ENCODE results near the gene IMMP2L.
"Not testable (repeated sequence)": the region's sequence is repeated elsewhere in the genome, so short reads cannot be mapped to it uniquely, and the experiment has no call there.

The IMMP2L gene

GRCh38 chr7:111511845-111512244 is 50.4 kb downstream of the IMMP2L start:
- no peak for ATAC-seq (replicated peaks)
- DNase-seq = no peak
- Mint-ChIP-seq H3K4me1 (ENCODE audit: low read depth in 2 of 2) (peaks cover 7% of the 10 kb centered on the region in 2 donors), H3K36me3 (ENCODE audit: insufficient read depth) (no peaks in the 10 kb centered on the region), H3K27ac (no peak overlapping the region), H3K4me3 (no peak overlapping the region), H3K27me3 (no peaks in the 10 kb centered on the region), H3K9me3 (no peaks in the 10 kb centered on the region)

- peaks cover 7% of the 10 kb centered on the region in 2 donors for H3K4me1 Mint-ChIP-seq (ENCODE audit: low read depth in 2 of 2)
- no peak overlapping the region for H3K27ac Mint-ChIP-seq
These were observed 51.5 kb downstream of the IMMP2L start for GRCh38 chr7:111510584-111511378.

GRCh38 chr7:111510062-111510461 is 52.2 kb downstream of the IMMP2L start:
- no peaks in the 10 kb centered on the region for H3K9me3 Mint-ChIP-seq
- no peak overlapping the region for H3K4me3 Mint-ChIP-seq
- H3K27me3 Mint-ChIP-seq = no peaks in the 10 kb centered on the region
- no peak overlapping the region for H3K27ac Mint-ChIP-seq
- ATAC-seq (replicated peaks) (no peak), DNase-seq (no peak)
- peaks cover 7% of the 10 kb centered on the region in 2 donors for H3K4me1 Mint-ChIP-seq (ENCODE audit: low read depth in 2 of 2)
- no peaks in the 10 kb centered on the region for H3K36me3 Mint-ChIP-seq (ENCODE audit: insufficient read depth)

More at GRCh38 chr7:111510584-111511378, 51.5 kb downstream of the IMMP2L start:
- Mint-ChIP-seq H3K36me3 (ENCODE audit: insufficient read depth) (no peaks in the 10 kb centered on the region), H3K27me3 (no peaks in the 10 kb centered on the region), H3K9me3 (no peaks in the 10 kb centered on the region), H3K4me3 (no peak overlapping the region)
- DNase-seq (no peak), ATAC-seq (replicated peaks) (no peak)

GRCh38 chr7:111509288-111509687 is 53.0 kb downstream of the IMMP2L start:
- Mint-ChIP-seq H3K36me3 (ENCODE audit: insufficient read depth) (no peaks in the 10 kb centered on the region), H3K27ac (no peak overlapping the region), H3K4me1 (ENCODE audit: low read depth in 2 of 2) (peaks cover 7% of the 10 kb centered on the region in 2 donors), H3K4me3 (no peak overlapping the region), H3K27me3 (no peaks in the 10 kb centered on the region), H3K9me3 (no peaks in the 10 kb centered on the region)
- no peak for DNase-seq
- ATAC-seq (replicated peaks) = no peak

GRCh38 chr7:111508387-111508786 is 53.9 kb downstream of the IMMP2L start:
- no peak for DNase-seq

GRCh38 chr7:111505422-111505821 is 56.9 kb downstream of the IMMP2L start:
- not testable (repeated sequence) for H3K4me1 Mint-ChIP-seq (ENCODE audit: low read depth in 2 of 2); H3K36me3 Mint-ChIP-seq (ENCODE audit: insufficient read depth); ATAC-seq (replicated peaks); H3K4me3 Mint-ChIP-seq; DNase-seq; H3K27ac Mint-ChIP-seq; H3K27me3 Mint-ChIP-seq; H3K9me3 Mint-ChIP-seq

More at GRCh38 chr7:111508387-111508786, 53.9 kb downstream of the IMMP2L start:
- no peak for ATAC-seq (replicated peaks)
- no peaks in the 10 kb centered on the region for H3K9me3 Mint-ChIP-seq
- H3K27ac Mint-ChIP-seq = no peak overlapping the region
- no peak overlapping the region for H3K4me3 Mint-ChIP-seq
- no peaks in the 10 kb centered on the region for H3K36me3 Mint-ChIP-seq (ENCODE audit: insufficient read depth)
- H3K4me1 Mint-ChIP-seq (ENCODE audit: low read depth in 2 of 2) = peaks cover 7% of the 10 kb centered on the region in 2 donors
- H3K27me3 Mint-ChIP-seq = no peaks in the 10 kb centered on the region

GRCh38 chr7:111501799-111502198 is 60.5 kb downstream of the IMMP2L start:
- not testable (repeated sequence) for DNase-seq; ATAC-seq (replicated peaks); H3K36me3 Mint-ChIP-seq (ENCODE audit: insufficient read depth); H3K4me3 Mint-ChIP-seq; H3K4me1 Mint-ChIP-seq (ENCODE audit: low read depth in 2 of 2); H3K27ac Mint-ChIP-seq; H3K27me3 Mint-ChIP-seq; H3K9me3 Mint-ChIP-seq

- Mint-ChIP-seq H3K9me3 (no peaks in the 10 kb centered on the region), H3K36me3 (ENCODE audit: insufficient read depth) (no peaks in the 10 kb centered on the region), H3K27me3 (no peaks in the 10 kb centered on the region), H3K4me3 (no peak overlapping the region), H3K27ac (no peak overlapping the region), H3K4me1 (ENCODE audit: low read depth in 2 of 2) (no peaks in the 10 kb centered on the region)
- ATAC-seq (replicated peaks) (no peak), DNase-seq (no peak)
These were observed 63.3 kb downstream of the IMMP2L start for GRCh38 chr7:111499027-111499426.

GRCh38 chr7:111498391-111499007 is 63.8 kb downstream of the IMMP2L start:
- no peak for DNase-seq
- no peak overlapping the region for H3K27ac Mint-ChIP-seq

GRCh38 chr7:111495173-111495810 is 67.0 kb downstream of the IMMP2L start:
- Mint-ChIP-seq H3K4me1 (ENCODE audit: low read depth in 2 of 2) (no peaks in the 10 kb centered on the region), H3K27ac (no peak overlapping the region), H3K4me3 (no peak overlapping the region), H3K9me3 (no peaks in the 10 kb centered on the region), H3K36me3 (ENCODE audit: insufficient read depth) (no peaks in the 10 kb centered on the region), H3K27me3 (no peaks in the 10 kb centered on the region)
- DNase-seq (no peak), ATAC-seq (replicated peaks) (no peak)

More at GRCh38 chr7:111498391-111499007, 63.8 kb downstream of the IMMP2L start:
- H3K36me3 Mint-ChIP-seq (ENCODE audit: insufficient read depth) = no peaks in the 10 kb centered on the region
- ATAC-seq (replicated peaks) = no peak
- H3K9me3 Mint-ChIP-seq = no peaks in the 10 kb centered on the region
- no peak overlapping the region for H3K4me3 Mint-ChIP-seq
- H3K27me3 Mint-ChIP-seq = no peaks in the 10 kb centered on the region
- no peaks in the 10 kb centered on the region for H3K4me1 Mint-ChIP-seq (ENCODE audit: low read depth in 2 of 2)

GRCh38 chr7:111492234-111492633 is 70.1 kb downstream of the IMMP2L start:
- peak overlapping the region in 1 of 2 donors; percentile 4 for H3K27ac Mint-ChIP-seq

GRCh38 chr7:111486472-111487142 is 75.7 kb downstream of the IMMP2L start:
- Mint-ChIP-seq H3K4me3 (no peak overlapping the region), H3K27ac (no peak overlapping the region), H3K36me3 (ENCODE audit: insufficient read depth) (no peaks in the 10 kb centered on the region), H3K9me3 (no peaks in the 10 kb centered on the region), H3K27me3 (no peaks in the 10 kb centered on the region), H3K4me1 (ENCODE audit: low read depth in 2 of 2) (peaks cover 0 to 5% of the 10 kb centered on the region in 2 donors)
- no peak for ATAC-seq (replicated peaks)
- DNase-seq = no peak

More at GRCh38 chr7:111492234-111492633, 70.1 kb downstream of the IMMP2L start:
- Mint-ChIP-seq H3K27me3 (no peaks in the 10 kb centered on the region), H3K4me3 (no peak overlapping the region), H3K36me3 (ENCODE audit: insufficient read depth) (no peaks in the 10 kb centered on the region), H3K4me1 (ENCODE audit: low read depth in 2 of 2) (no peaks in the 10 kb centered on the region), H3K9me3 (no peaks in the 10 kb centered on the region)
- ATAC-seq (replicated peaks) (no peak), DNase-seq (no peak)

- Mint-ChIP-seq H3K9me3 (no peaks in the 10 kb centered on the region), H3K4me1 (ENCODE audit: low read depth in 2 of 2) (peaks cover 0 to 5% of the 10 kb centered on the region in 2 donors), H3K27me3 (no peaks in the 10 kb centered on the region), H3K36me3 (ENCODE audit: insufficient read depth) (no peaks in the 10 kb centered on the region), H3K27ac (no peak overlapping the region), H3K4me3 (no peak overlapping the region)
- DNase-seq (no peak), ATAC-seq (replicated peaks) (no peak)
These were observed 76.5 kb downstream of the IMMP2L start for GRCh38 chr7:111485701-111486380.

Measured in effector memory CD8-positive, alpha-beta T cell (primary cell).